Activated T-helper 17 cell treated with anti-CD3 and anti-CD28 coated beads, Interleukin-2, amount 50 U/mL, for 72 hours (primary cell): ENCODE data around the gene COL3A1. TPM values are rescaled to one million over a fixed set of nuclear protein-coding genes. Genes with fewer than 3 reads are reported as not detected.

Experiments used
- ATAC-seq: fragments of 150-1000 bp; cut with Tn5 transposase; replicated peaks from 2 replicates; pipeline ENCODE4 v1.10.0; 2021; ENCODE audit warnings: mild to moderate bottlenecking, moderate library complexity
- H3K27ac Mint-ChIP-seq: one replicate; pipeline ENCODE4 v1.8.0; 2022; ENCODE audit warnings: mixed read lengths
- H3K27me3 Mint-ChIP-seq: one replicate; pipeline ENCODE4 v1.8.0; 2022; ENCODE audit warnings: mixed read lengths
- H3K36me3 Mint-ChIP-seq: one replicate; pipeline ENCODE4 v1.8.0; 2022; ENCODE audit warnings: low read depth, mild to moderate bottlenecking, mixed read lengths
- H3K4me1 Mint-ChIP-seq: one replicate; pipeline ENCODE4 v1.8.0; 2022; ENCODE audit warnings: mixed read lengths
- H3K4me3 Mint-ChIP-seq: one replicate; pipeline ENCODE4 v1.8.0; 2022; ENCODE audit warnings: mild to moderate bottlenecking, mixed read lengths
- H3K9me3 Mint-ChIP-seq: one replicate; pipeline ENCODE4 v1.8.0; 2022; ENCODE audit warnings: mixed read lengths
- total RNA-seq, 2 donors: library from RNA; stranded (reverse); gene quantifications; one replicate each; pipeline ENCODE4 v1.2.3, GENCODE V29; 2022

Gene COL3A1
- total RNA-seq, 2 donors from 2014 or later: 0.64 TPM; not detected in 1

DNA sequence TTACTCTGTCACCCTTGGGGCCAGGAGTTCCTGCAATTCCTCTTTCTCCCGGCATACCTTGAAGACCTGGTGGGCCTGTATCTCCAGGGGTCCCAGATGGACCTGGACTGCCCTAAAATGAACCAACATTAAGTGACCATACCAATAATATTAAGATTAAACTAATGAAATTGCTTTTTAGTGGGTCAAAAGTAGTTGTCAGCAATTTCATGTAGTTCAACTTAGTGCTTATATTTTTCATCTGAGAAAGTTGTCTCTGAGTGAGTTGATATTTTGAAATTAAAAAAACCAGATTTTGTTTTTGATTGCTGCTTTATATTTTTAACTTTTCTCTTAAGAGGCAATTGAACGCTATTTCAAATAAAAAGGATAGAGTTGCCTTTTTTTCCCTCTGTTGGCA, 83.1 kb downstream of the COL3A1 start:
- H3K27ac Mint-ChIP-seq: no peak overlapping the region
- H3K27me3 Mint-ChIP-seq: peaks cover 3% of the 10 kb centered on the region
- no peak overlapping the region for H3K4me3 Mint-ChIP-seq
- no peaks in the 10 kb centered on the region for H3K36me3 Mint-ChIP-seq
- H3K4me1 Mint-ChIP-seq: no peaks in the 10 kb centered on the region
- no peaks in the 10 kb centered on the region for H3K9me3 Mint-ChIP-seq
- ATAC-seq: no peak

DNA sequence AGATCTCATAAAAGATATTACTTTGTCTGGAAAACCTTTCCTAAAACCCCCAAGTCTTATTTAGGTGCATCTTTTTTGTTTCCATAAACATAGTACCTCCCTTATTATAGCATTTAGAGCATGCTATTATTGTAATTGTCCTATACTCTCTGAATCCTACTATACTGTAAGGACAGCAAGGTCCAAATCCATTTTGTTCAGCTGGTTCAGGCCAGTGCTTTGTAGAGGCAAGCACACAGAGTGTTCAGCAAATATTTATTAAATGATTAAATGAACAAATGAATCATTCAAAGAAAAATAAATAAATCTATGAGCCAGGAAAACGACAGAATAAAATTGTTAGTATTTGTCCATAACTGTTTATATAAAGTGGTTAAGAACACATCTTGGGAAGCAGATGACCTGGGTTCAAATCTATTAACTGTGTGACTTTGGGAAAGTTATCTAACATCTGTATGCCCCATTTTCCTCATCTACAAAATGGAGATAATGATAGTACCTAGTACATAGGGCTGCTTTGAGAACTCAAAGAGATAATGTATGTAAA, 86.0 kb downstream of the COL3A1 start:
- no peaks in the 10 kb centered on the region for H3K4me1 Mint-ChIP-seq
- H3K27ac Mint-ChIP-seq: no peak overlapping the region
- peaks cover 3% of the 10 kb centered on the region for H3K27me3 Mint-ChIP-seq
- H3K4me3 Mint-ChIP-seq: no peak overlapping the region
- no peaks in the 10 kb centered on the region for H3K9me3 Mint-ChIP-seq
- ATAC-seq: no peak
- H3K36me3 Mint-ChIP-seq: no peaks in the 10 kb centered on the region

Other genes starting within 250 kb of the COL3A1 start
- gene COL5A2, start 205.4 kb downstream of the COL3A1 start, total RNA-seq: under 1 TPM; 0.32 to 0.77 TPM